ENCODE data around the gene PLA2G15.

PLA2G15 gene

GRCh38 chr16:68231384-68232136, 13.6 kb upstream of the PLA2G15 start:
- no peak overlapping the region for H3K27ac ChIP-seq

GRCh38 chr16:68232335-68232734, 12.8 kb upstream of the PLA2G15 start:
- Histone ChIP-seq H3K27ac (peak overlapping the region in 1 of 21 experiments; percentile 36), H3K4me3 (no peak overlapping the region)

More at GRCh38 chr16:68231384-68232136, 13.6 kb upstream of the PLA2G15 start:
- H3K4me3 ChIP-seq = no peak overlapping the region

- peak overlapping the region in 5 of 7 experiments; percentile 5 to 67 (median 50) for H3K4me3 ChIP-seq
- peak overlapping the region in 16 of 21 experiments; percentile 8 to 96 (median 80) for H3K27ac ChIP-seq
Measured at GRCh38 chr16:68233085-68233834, 11.9 kb upstream of the PLA2G15 start.

GRCh38 chr16:68233835-68234187, 11.4 kb upstream of the PLA2G15 start:
- Histone ChIP-seq H3K27ac (peak overlapping the region in 16 of 21 experiments; percentile 8 to 96 (median 80)), H3K4me3 (peak overlapping the region in 5 of 7 experiments; percentile 5 to 67 (median 50))

GRCh38 chr16:68234188-68235107, 10.7 kb upstream of the PLA2G15 start:
- H3K27ac ChIP-seq = peak overlapping the region in 19 of 21 experiments; percentile 70 to 96 (median 86)
- peak overlapping the region; percentile 43 to 67 (median 50) for H3K4me3 ChIP-seq

GRCh38 chr16:68235108-68235886, 9.9 kb upstream of the PLA2G15 start:
- peak overlapping the region; percentile 16 to 96 (median 85) for H3K27ac ChIP-seq

GRCh38 chr16:68235887-68236136, 9.4 kb upstream of the PLA2G15 start, which contains the start of gene ESRP2:
TSS of gene ESRP2 (minus strand) at chr16:68236127. CDS start at chr16:68236045, 82 bp downstream.
- H3K4me3 ChIP-seq = peak within 1 kb of the TSS; percentile 43 to 67 (median 50)
- H3K27ac ChIP-seq = peak within 1 kb of the TSS; percentile 50 to 96 (median 86)

More at GRCh38 chr16:68235108-68235886, 9.9 kb upstream of the PLA2G15 start:
- H3K4me3 ChIP-seq = peak overlapping the region; percentile 43 to 67 (median 50)

GRCh38 chr16:68236137-68236825, 8.9 kb upstream of the PLA2G15 start:
- Histone ChIP-seq H3K4me3 (peak overlapping the region; percentile 43 to 67 (median 50)), H3K27ac (peak overlapping the region; percentile 50 to 96 (median 86))

- H3K4me3 ChIP-seq = peak overlapping the region; percentile 43 to 67 (median 50)
- peak overlapping the region; percentile 15 to 96 (median 86) for H3K27ac ChIP-seq
Measured at GRCh38 chr16:68236826-68237242, 8.3 kb upstream of the PLA2G15 start.

- Histone ChIP-seq H3K27ac (peak overlapping the region; percentile 32 to 96 (median 86)), H3K4me3 (peak overlapping the region; percentile 43 to 67 (median 50))
Measured at GRCh38 chr16:68237243-68238028, 7.7 kb upstream of the PLA2G15 start.

GRCh38 chr16:68238029-68238345, 7.2 kb upstream of the PLA2G15 start:
- Histone ChIP-seq H3K27ac (peak overlapping the region; percentile 32 to 96 (median 85)), H3K4me3 (peak overlapping the region; percentile 43 to 67 (median 50))

GRCh38 chr16:68242085-68242484, 3.1 kb upstream of the PLA2G15 start:
- Histone ChIP-seq H3K27ac (no peak overlapping the region), H3K4me3 (no peak overlapping the region)

GRCh38 chr16:68242926-68243858, 2.0 kb upstream of the PLA2G15 start:
- Histone ChIP-seq H3K4me3 (no peak overlapping the region), H3K27ac (no peak overlapping the region)

GRCh38 chr16:68244481-68244902, 681 bp upstream of the PLA2G15 start:
- H3K27ac ChIP-seq = peak overlapping the region in 20 of 21 experiments; percentile 9 to 86 (median 68)

GRCh38 chr16:68246121-68246520, 948 bp downstream of the PLA2G15 start:
- H3K4me3 ChIP-seq = peak overlapping the region; percentile 52 to 96 (median 85)
- H3K27ac ChIP-seq = peak overlapping the region in 11 of 21 experiments; percentile 2 to 83 (median 67)

More at GRCh38 chr16:68244481-68244902, 681 bp upstream of the PLA2G15 start:
- H3K4me3 ChIP-seq = peak overlapping the region; percentile 52 to 96 (median 85)

- peak overlapping the region in 8 of 21 experiments; percentile 3 to 83 (median 44) for H3K27ac ChIP-seq
- peak overlapping the region in 1 of 7 experiments; percentile 87 for H3K4me3 ChIP-seq
Measured at GRCh38 chr16:68246666-68247065, 1.5 kb downstream of the PLA2G15 start.
